Osteocyte (in vitro differentiated cells): ENCODE measurements around the gene XRCC5. TPM values are rescaled to one million over a fixed set of nuclear protein-coding genes. Genes with fewer than 3 reads are reported as not detected.

Experiments used
- DNase-seq: peaks from one replicate; pipeline ENCODE4 v3.0.0; 2021; ENCODE audit warnings: mixed read lengths; ENCODE audit not compliant: unreplicated experiment; ENCODE audit errors: extremely low spot score
- H3K27ac Mint-ChIP-seq: one replicate; pipeline ENCODE4 v1.8.0; 2021; ENCODE audit warnings: mild to moderate bottlenecking, mixed read lengths; ENCODE audit not compliant: unreplicated experiment
- H3K27me3 Mint-ChIP-seq: one replicate; pipeline ENCODE4 v1.8.0; 2021; ENCODE audit warnings: mixed read lengths; ENCODE audit not compliant: unreplicated experiment
- H3K36me3 Mint-ChIP-seq: one replicate; pipeline ENCODE4 v1.8.0; 2021; ENCODE audit warnings: mixed read lengths; ENCODE audit not compliant: unreplicated experiment
- H3K4me1 Mint-ChIP-seq: one replicate; pipeline ENCODE4 v1.8.0; 2021; ENCODE audit warnings: mixed read lengths; ENCODE audit not compliant: unreplicated experiment
- H3K4me3 Mint-ChIP-seq: one replicate; pipeline ENCODE4 v1.8.0; 2021; ENCODE audit warnings: mild to moderate bottlenecking, moderate library complexity, mixed read lengths; ENCODE audit not compliant: unreplicated experiment
- H3K9me3 Mint-ChIP-seq: one replicate; pipeline ENCODE4 v1.8.0; 2021; ENCODE audit warnings: mixed read lengths; ENCODE audit not compliant: unreplicated experiment
- total RNA-seq: library from RNA; stranded (reverse); gene quantifications from 2 replicates; pipeline ENCODE4 v1.2.1, GENCODE V29; 2021
- TF ChIP-seq, protein P1 (sequence below): fragments of 200-600 bp; sonication (generic); IDR thresholded peaks from 2 replicates; pipeline ENCODE4 v1.5.0; 2021; ENCODE audit warnings: antibody characterized with exemption, mild to moderate bottlenecking, moderate library complexity

XRCC5 gene
- total RNA-seq, 1 donor from 2014 or later: 224 TPM

DNA sequence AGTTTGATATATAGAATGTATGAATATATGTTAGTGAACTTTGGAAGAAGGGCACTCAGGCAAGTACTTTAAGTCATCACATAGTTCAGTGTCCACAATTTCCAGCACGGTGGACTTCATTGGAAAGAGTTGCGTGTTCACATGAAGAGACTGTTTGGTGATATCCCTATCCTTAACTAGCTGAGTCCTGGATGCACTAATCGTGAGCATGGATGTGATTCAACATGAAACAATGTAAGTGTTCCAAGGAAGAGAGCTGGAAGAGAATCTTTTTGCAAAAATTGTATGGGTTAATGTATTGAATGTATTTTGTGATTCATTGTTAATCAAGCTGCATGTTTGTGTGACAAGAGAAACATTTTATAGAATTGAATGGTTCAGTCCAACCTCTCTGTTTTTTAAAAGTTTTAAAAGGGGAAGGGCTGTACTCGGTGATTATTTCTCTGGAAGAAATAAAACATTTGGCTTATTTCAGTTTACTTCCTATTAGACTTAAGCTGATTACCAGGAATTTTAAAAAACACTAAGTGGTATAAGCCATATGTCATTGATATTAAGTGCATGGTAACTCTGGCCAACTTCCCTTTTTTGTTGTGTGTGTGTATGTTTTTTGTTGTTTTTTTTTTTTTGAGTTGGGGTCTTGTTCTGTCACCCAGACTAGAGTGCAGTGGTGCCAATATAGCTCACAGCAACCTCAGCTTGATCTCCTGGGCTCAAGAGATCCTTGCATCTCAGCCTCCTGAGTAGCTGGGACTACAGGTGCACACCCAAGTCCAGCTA lies 8.6 kb downstream of the XRCC5 start:
- no peak overlapping the region for H3K27ac Mint-ChIP-seq
- no peaks in the 10 kb centered on the region for H3K9me3 Mint-ChIP-seq
- H3K36me3 Mint-ChIP-seq: peaks cover 70% of the 10 kb centered on the region
- peaks cover 41% of the 10 kb centered on the region for H3K4me1 Mint-ChIP-seq
- H3K27me3 Mint-ChIP-seq: no peaks in the 10 kb centered on the region
- no peak for DNase-seq
- no peak overlapping the region for H3K4me3 Mint-ChIP-seq
- TF ChIP-seq, protein P1, sequence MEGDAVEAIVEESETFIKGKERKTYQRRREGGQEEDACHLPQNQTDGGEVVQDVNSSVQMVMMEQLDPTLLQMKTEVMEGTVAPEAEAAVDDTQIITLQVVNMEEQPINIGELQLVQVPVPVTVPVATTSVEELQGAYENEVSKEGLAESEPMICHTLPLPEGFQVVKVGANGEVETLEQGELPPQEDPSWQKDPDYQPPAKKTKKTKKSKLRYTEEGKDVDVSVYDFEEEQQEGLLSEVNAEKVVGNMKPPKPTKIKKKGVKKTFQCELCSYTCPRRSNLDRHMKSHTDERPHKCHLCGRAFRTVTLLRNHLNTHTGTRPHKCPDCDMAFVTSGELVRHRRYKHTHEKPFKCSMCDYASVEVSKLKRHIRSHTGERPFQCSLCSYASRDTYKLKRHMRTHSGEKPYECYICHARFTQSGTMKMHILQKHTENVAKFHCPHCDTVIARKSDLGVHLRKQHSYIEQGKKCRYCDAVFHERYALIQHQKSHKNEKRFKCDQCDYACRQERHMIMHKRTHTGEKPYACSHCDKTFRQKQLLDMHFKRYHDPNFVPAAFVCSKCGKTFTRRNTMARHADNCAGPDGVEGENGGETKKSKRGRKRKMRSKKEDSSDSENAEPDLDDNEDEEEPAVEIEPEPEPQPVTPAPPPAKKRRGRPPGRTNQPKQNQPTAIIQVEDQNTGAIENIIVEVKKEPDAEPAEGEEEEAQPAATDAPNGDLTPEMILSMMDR: no peak

DNA sequence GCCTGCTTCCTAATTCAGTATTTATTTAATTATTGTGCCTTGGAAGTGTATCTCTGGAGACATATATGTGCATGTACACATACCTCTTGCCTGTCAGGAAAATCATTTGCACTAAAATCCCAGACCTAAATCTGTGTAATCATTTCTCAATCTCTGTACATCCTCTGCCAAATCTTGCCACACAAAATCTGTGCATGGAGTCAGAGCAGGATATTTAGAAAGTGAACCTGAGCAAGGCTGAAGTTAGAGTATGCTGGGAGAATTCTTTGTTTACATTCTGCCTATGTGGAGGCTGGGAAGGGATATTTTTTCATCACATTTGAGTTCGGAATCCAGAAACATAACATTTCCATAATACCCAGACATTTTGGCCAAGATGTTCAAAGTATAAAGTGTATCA lies 9.3 kb downstream of the XRCC5 start:
- DNase-seq: no peak
- no peaks in the 10 kb centered on the region for H3K9me3 Mint-ChIP-seq
- H3K27me3 Mint-ChIP-seq: no peaks in the 10 kb centered on the region
- TF ChIP-seq, protein P1: no peak
- no peak overlapping the region for H3K4me3 Mint-ChIP-seq
- H3K36me3 Mint-ChIP-seq: peaks cover 69% of the 10 kb centered on the region
- H3K27ac Mint-ChIP-seq: peak overlapping the region; percentile 18
- peaks cover 41% of the 10 kb centered on the region for H3K4me1 Mint-ChIP-seq

DNA sequence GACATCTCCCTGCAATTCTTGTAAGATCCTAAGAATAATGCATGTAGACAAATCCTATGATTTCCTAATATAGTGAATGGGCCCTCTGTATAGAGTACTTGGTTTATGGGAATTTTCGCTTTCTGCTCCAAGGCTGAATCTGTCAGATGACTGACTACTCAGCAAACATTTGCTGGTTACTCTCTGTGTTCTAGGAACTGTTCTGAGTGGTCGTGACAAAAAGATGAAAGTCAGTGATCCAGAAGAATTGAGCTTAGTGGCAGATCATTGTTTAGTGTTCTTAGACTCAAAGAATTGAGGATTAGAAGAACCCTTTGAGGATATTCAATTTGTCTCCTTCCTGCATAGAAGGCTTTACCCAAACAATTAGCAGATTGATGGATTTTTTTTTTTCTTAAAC lies 10.0 kb downstream of the XRCC5 start:
- Mint-ChIP-seq H3K4me1 (peaks cover 40% of the 10 kb centered on the region), H3K27ac (no peak overlapping the region), H3K36me3 (peaks cover 71% of the 10 kb centered on the region)

DNA sequence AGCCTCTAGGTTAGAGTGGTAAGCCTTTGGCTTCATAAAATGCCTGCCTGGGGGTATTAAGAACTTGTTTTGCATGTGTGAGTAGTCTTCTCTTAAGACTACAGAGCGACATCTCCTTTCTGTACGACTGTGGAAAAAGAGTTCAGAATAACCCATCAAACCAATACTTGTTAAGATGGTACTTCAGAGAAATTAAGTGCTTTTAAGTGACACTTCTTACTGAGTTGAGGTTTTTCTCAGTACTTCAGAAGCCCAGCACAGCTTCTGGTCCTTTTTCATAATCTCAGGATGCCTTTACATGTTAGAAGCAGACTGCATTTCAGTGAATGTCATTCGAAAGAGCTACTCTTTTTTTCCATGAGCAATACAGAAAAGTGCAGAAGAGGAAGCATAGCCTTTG lies 10.8 kb downstream of the XRCC5 start:
- no peaks in the 10 kb centered on the region for H3K9me3 Mint-ChIP-seq
- no peak overlapping the region for H3K4me3 Mint-ChIP-seq
- DNase-seq: no peak
- TF ChIP-seq, protein P1: no peak
- peak overlapping the region; percentile 38 for H3K27ac Mint-ChIP-seq
- H3K36me3 Mint-ChIP-seq: peaks cover 76% of the 10 kb centered on the region
- no peaks in the 10 kb centered on the region for H3K27me3 Mint-ChIP-seq
- peaks cover 34% of the 10 kb centered on the region for H3K4me1 Mint-ChIP-seq

More for the DNA sequence above, 10.0 kb downstream of the XRCC5 start:
- H3K27me3 Mint-ChIP-seq: no peaks in the 10 kb centered on the region
- TF ChIP-seq, protein P1: no peak
- H3K4me3 Mint-ChIP-seq: no peak overlapping the region
- no peaks in the 10 kb centered on the region for H3K9me3 Mint-ChIP-seq
- DNase-seq: no peak

DNA sequence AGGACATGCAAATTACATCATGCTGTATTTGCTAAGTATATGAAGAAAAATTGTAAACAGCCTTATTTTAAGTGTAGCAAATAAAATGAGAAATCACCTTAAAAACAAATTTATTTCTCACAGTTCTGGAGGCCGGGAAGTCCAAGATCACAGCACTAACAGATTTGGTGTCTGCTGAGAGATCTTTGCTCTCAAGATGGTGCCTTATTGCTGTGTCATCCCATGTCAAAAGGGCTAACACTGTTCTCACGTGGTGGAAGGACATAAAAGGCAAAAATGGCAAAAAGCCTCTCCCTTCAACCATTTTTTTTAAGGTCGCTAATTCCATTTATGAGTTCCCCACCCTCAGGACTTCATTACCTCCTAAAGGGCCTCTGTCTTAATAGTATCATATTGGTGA lies 12.1 kb downstream of the XRCC5 start:
- Mint-ChIP-seq H3K9me3 (no peaks in the 10 kb centered on the region), H3K36me3 (peaks cover 83% of the 10 kb centered on the region), H3K4me1 (peaks cover 21% of the 10 kb centered on the region), H3K27ac (no peak overlapping the region), H3K4me3 (no peak overlapping the region), H3K27me3 (no peaks in the 10 kb centered on the region)
- TF ChIP-seq, protein P1: no peak
- DNase-seq: no peak
